IgD-negative memory B cell (primary cell): ENCODE measurements around the gene TUBA3C. TPM values are rescaled to one million over a fixed set of nuclear protein-coding genes. Genes with fewer than 3 reads are reported as not detected.

Experiments
- H3K27ac Mint-ChIP-seq, 3 donors: one replicate each; pipeline ENCODE4 v1.8.0; 2020 to 2022; ENCODE audit warnings: mild to moderate bottlenecking in 3 of 3, mixed read lengths in 3 of 3, moderate library complexity in 1 of 3
- H3K27me3 Mint-ChIP-seq: one replicate; pipeline ENCODE4 v1.8.0; 2021; ENCODE audit warnings: mixed read lengths
- H3K36me3 Mint-ChIP-seq: one replicate; pipeline ENCODE4 v1.8.0; 2020; ENCODE audit warnings: mild to moderate bottlenecking, mixed read lengths
- H3K4me1 Mint-ChIP-seq, 3 donors: one replicate each; pipeline ENCODE4 v1.8.0; 2020 to 2022; ENCODE audit warnings: mixed read lengths in 3 of 3, mild to moderate bottlenecking in 1 of 3
- H3K4me3 Mint-ChIP-seq, 4 donors: one replicate each; pipeline ENCODE4 v1.8.0; 2020 to 2022; ENCODE audit warnings: mild to moderate bottlenecking in 4 of 4, mixed read lengths in 4 of 4, moderate library complexity in 3 of 4
- H3K9me3 Mint-ChIP-seq, 3 donors: one replicate each; pipeline ENCODE4 v1.8.0; 2020 to 2021; ENCODE audit warnings: mixed read lengths in 3 of 3, mild to moderate bottlenecking in 1 of 3
- polyA plus RNA-seq: library from polyadenylated mRNA; unstranded; fragments of 300-500 nt; fragmentation: Illumina TruSeq; gene quantifications from one replicate; pipeline ENCODE4 v1.2.3, GENCODE V29; 2021

Gene TUBA3C
- polyA plus RNA-seq, 1 donor from 2014 or later: not detected

DNA sequence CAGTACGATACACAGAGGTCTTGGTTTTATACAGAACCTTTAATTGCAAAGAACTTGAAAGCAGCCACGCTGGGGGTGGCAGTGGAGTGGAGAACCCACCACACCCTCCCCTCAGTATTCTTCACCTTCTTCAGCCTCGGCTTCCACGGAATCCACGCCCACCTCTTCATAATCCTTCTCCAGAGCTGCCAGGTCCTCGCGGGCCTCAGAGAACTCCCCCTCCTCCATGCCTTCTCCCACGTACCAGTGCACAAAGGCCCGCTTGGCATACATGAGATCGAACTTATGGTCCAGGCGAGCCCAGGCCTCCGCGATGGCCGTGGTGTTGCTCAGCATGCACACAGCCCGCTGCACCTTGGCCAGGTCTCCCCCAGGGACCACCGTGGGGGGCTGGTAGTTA is 7.9 kb downstream of the TUBA3C start:
- peaks cover 2% of the 10 kb centered on the region for H3K27me3 Mint-ChIP-seq

DNA sequence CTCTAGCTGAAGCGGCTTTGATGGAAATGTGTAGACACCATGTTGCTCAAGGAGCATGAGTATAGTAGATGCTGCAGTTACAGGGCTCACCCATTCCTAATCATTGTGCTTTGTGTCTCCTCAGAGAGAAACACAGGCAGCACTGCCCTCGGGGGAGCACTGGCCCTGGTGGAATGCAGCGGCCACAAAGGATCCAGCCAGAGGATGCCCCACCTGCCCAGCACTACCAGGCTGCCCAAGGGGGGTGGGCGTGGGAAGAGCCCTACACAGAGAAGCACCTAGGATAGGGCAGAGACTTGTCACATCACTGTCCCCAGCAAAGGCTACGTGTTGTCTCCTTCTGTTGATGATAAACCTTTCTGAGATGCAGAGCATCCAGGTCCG is 9.0 kb downstream of the TUBA3C start:
- H3K36me3 Mint-ChIP-seq: no peaks in the 10 kb centered on the region
- peaks cover 0 to 3% (median 0%) of the 10 kb centered on the region in 3 donors for H3K9me3 Mint-ChIP-seq
- H3K4me1 Mint-ChIP-seq: no peaks in the 10 kb centered on the region
- H3K4me3 Mint-ChIP-seq: no peak overlapping the region
- H3K27me3 Mint-ChIP-seq: peaks cover 2% of the 10 kb centered on the region
- H3K27ac Mint-ChIP-seq: no peak overlapping the region

More for the DNA sequence above, 7.9 kb downstream of the TUBA3C start:
- H3K27ac Mint-ChIP-seq: no peak overlapping the region
- no peaks in the 10 kb centered on the region for H3K36me3 Mint-ChIP-seq
- H3K4me3 Mint-ChIP-seq: no peak overlapping the region
- H3K4me1 Mint-ChIP-seq: no peaks in the 10 kb centered on the region
- H3K9me3 Mint-ChIP-seq: peaks cover 0 to 3% (median 2%) of the 10 kb centered on the region in 3 donors

- H3K27me3 Mint-ChIP-seq: peaks cover 2% of the 10 kb centered on the region
- H3K9me3 Mint-ChIP-seq: peaks cover 0 to 3% (median 2%) of the 10 kb centered on the region in 3 donors
- no peak overlapping the region for H3K27ac Mint-ChIP-seq
- H3K4me1 Mint-ChIP-seq: no peaks in the 10 kb centered on the region
- H3K4me3 Mint-ChIP-seq: no peak overlapping the region
- no peaks in the 10 kb centered on the region for H3K36me3 Mint-ChIP-seq
These were observed 9.5 kb downstream of the TUBA3C start for GRCh38 chr13:19172007-19172646.

DNA sequence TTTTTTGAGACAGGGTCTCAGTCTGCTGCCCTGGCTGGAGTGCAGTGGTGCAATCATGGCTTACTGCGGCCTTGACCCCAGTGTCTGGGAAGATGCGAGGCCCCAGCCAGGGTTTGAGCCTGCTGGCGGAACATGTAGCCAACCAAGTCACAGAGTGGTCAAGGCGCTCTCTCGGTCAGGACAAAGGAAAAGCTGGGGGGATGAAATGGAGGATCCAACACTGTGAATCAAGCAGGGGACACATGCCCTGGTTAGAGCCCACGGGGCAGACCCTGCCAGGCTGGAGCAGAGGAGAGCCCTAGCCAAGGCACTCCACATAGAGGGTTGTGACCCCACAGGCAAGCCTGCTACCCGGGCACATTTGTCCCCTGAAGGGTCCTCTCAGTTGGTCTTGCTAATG is 10.1 kb downstream of the TUBA3C start:
- peaks cover 2% of the 10 kb centered on the region for H3K27me3 Mint-ChIP-seq
- H3K4me1 Mint-ChIP-seq: no peaks in the 10 kb centered on the region
- no peak overlapping the region for H3K4me3 Mint-ChIP-seq
- no peak overlapping the region for H3K27ac Mint-ChIP-seq
- no peaks in the 10 kb centered on the region for H3K36me3 Mint-ChIP-seq
- H3K9me3 Mint-ChIP-seq: peaks cover 0 to 3% (median 2%) of the 10 kb centered on the region in 3 donors

DNA sequence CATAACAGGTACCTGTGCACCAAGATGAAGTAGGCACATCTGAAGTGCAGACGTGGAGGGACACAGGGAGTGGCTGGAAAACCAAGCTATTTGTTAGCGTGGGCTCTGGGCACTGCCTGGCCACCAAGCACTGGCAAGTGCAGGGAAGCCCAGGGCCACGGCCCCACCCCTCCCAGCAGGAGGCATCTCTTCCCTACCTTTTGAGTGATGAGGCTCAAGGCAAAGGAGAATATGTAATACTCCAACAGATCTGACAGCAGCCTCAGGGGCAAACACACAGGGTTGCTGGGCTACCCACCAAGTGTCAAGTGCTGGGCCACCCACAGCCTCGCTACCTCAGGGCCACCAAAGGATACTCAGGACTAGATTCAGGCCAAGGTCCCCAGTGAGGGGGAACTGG is 11.6 kb downstream of the TUBA3C start:
- Mint-ChIP-seq H3K9me3 (peaks cover 0 to 2% (median 1%) of the 10 kb centered on the region in 3 donors), H3K27me3 (peaks cover 2% of the 10 kb centered on the region), H3K4me1 (no peaks in the 10 kb centered on the region), H3K27ac (no peak overlapping the region), H3K36me3 (no peaks in the 10 kb centered on the region), H3K4me3 (no peak overlapping the region)

GRCh38 chr13:19169496-19169895 is 12.1 kb downstream of the TUBA3C start:
- H3K27me3 Mint-ChIP-seq: peaks cover 2% of the 10 kb centered on the region
- peaks cover 0 to 2% (median 1%) of the 10 kb centered on the region in 3 donors for H3K9me3 Mint-ChIP-seq
- no peaks in the 10 kb centered on the region for H3K4me1 Mint-ChIP-seq
- H3K27ac Mint-ChIP-seq: no peak overlapping the region
- no peaks in the 10 kb centered on the region for H3K36me3 Mint-ChIP-seq
- no peak overlapping the region for H3K4me3 Mint-ChIP-seq

DNA sequence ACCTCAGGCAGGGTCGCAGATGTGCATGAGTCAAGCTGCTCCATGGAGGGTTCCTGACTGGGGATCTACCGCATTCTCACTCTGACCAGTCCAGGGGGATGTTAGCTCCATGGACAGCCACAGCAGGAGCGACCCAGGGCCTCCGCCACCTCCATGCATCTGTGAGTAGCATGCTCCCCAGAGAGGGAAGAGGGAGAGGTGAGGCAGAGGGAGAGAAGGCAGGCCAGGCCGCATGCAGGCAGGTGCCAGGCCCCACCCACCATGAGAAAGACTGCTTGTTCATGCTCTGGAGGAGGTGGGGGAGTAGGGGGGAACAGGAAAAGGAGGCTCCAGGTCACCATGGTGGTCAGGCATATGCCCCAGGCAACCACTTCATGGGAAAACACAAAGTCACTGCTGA is 20.3 kb downstream of the TUBA3C start:
- Mint-ChIP-seq H3K9me3 (peaks cover 3 to 10% (median 8%) of the 10 kb centered on the region in 3 donors), H3K27ac (no peak overlapping the region), H3K4me1 (no peaks in the 10 kb centered on the region), H3K4me3 (peak overlapping the region in 1 of 4 donors; percentile 43), H3K27me3 (peaks cover 1% of the 10 kb centered on the region), H3K36me3 (peaks cover 2% of the 10 kb centered on the region)

- peaks cover 2% of the 10 kb centered on the region for H3K36me3 Mint-ChIP-seq
- H3K9me3 Mint-ChIP-seq: peaks cover 2 to 10% (median 8%) of the 10 kb centered on the region in 3 donors
- no peak overlapping the region for H3K4me3 Mint-ChIP-seq
- no peaks in the 10 kb centered on the region for H3K4me1 Mint-ChIP-seq
- peaks cover 1% of the 10 kb centered on the region for H3K27me3 Mint-ChIP-seq
- no peak overlapping the region for H3K27ac Mint-ChIP-seq
These were observed 21.7 kb downstream of the TUBA3C start for GRCh38 chr13:19159761-19160420.

GRCh38 chr13:19159181-19159580 is 22.4 kb downstream of the TUBA3C start:
- Mint-ChIP-seq H3K9me3 (peaks cover 2 to 10% (median 6%) of the 10 kb centered on the region in 3 donors), H3K4me1 (no peaks in the 10 kb centered on the region), H3K36me3 (peaks cover 2% of the 10 kb centered on the region), H3K27ac (no peak overlapping the region), H3K4me3 (no peak overlapping the region), H3K27me3 (peaks cover 1% of the 10 kb centered on the region)

- Mint-ChIP-seq H3K4me1 (no peaks in the 10 kb centered on the region), H3K36me3 (peaks cover 2% of the 10 kb centered on the region), H3K27me3 (peaks cover 1% of the 10 kb centered on the region), H3K27ac (no peak overlapping the region), H3K4me3 (no peak overlapping the region), H3K9me3 (peaks cover 2 to 10% (median 3%) of the 10 kb centered on the region in 3 donors)
These were observed 23.0 kb downstream of the TUBA3C start for GRCh38 chr13:19158526-19159174.

GRCh38 chr13:19158006-19158405 is 23.6 kb downstream of the TUBA3C start:
- H3K4me3 Mint-ChIP-seq: no peak overlapping the region
- no peaks in the 10 kb centered on the region for H3K4me1 Mint-ChIP-seq

DNA sequence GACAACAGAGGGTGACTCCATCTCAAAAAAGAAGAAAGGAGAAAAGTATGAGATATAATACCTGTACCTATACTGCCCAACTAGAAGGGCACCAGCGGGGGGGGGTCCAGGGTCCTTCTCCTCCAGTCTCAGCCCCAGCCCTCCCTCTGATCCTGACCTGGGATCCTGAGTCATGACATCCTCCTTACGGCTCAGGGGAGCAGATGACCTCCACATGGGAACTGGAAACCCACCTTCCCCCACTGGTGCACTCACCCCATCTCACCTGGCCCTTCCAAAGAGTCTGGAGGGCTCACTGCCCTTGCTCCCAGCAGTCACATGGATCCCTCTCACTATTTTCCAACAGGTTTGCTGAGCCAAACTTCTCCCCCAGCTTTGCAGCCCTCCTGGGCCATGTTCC is 24.2 kb downstream of the TUBA3C start:
- H3K4me1 Mint-ChIP-seq: no peaks in the 10 kb centered on the region
- H3K9me3 Mint-ChIP-seq: peaks cover 0 to 4% (median 0%) of the 10 kb centered on the region in 3 donors
- H3K27me3 Mint-ChIP-seq: peaks cover 1% of the 10 kb centered on the region
- no peak overlapping the region for H3K27ac Mint-ChIP-seq
- H3K36me3 Mint-ChIP-seq: peaks cover under 1% of the 10 kb centered on the region
- no peak overlapping the region for H3K4me3 Mint-ChIP-seq

More at GRCh38 chr13:19158006-19158405, 23.6 kb downstream of the TUBA3C start:
- Mint-ChIP-seq H3K9me3 (peaks cover 0 to 9% (median 2%) of the 10 kb centered on the region in 3 donors), H3K36me3 (peaks cover 2% of the 10 kb centered on the region), H3K27ac (no peak overlapping the region), H3K27me3 (peaks cover 1% of the 10 kb centered on the region)

GRCh38 chr13:19156013-19156825 is 25.4 kb downstream of the TUBA3C start:
- Mint-ChIP-seq H3K27me3 (peaks cover 1% of the 10 kb centered on the region), H3K27ac (no peak overlapping the region), H3K4me3 (no peak overlapping the region), H3K36me3 (no peaks in the 10 kb centered on the region), H3K4me1 (no peaks in the 10 kb centered on the region), H3K9me3 (peaks cover 0 to 4% (median 0%) of the 10 kb centered on the region in 3 donors)

- Mint-ChIP-seq H3K9me3 (peaks cover 0 to 7% (median 0%) of the 10 kb centered on the region in 3 donors), H3K4me3 (no peak overlapping the region), H3K4me1 (no peaks in the 10 kb centered on the region), H3K27me3 (peaks cover 1% of the 10 kb centered on the region), H3K27ac (no peak overlapping the region), H3K36me3 (no peaks in the 10 kb centered on the region)
These were observed 26.2 kb downstream of the TUBA3C start for GRCh38 chr13:19155321-19155861.
